HK-2 (cell line): ENCODE results near the gene BPIFA3.

Experiments
- DNase-seq: peaks from one replicate; pipeline ENCODE4 v3.0.0-alpha.2; 2018; ENCODE audit not compliant: unreplicated experiment

The BPIFA3 gene

DNA sequence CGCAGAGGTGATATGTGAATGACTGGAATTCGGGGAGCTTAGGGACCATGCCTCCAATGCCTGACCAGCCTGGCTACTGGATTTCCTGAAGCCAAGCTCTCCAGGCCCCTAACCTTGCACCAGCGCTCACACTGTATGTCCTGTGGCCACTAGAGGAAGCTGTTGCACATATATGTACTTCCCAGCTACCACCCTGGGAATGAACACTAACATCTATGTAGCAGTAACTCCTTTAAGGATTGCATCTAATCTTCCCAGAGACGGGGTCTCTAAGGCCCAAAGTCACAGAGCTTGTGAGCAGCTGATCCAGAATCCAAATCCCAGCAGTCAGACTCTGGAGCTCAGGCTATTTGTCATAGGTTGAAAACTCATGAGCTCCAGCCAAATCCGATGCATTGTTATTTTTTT, 45.5 kb downstream of the BPIFA3 start:
- DNase-seq = peak; percentile 45

DNA sequence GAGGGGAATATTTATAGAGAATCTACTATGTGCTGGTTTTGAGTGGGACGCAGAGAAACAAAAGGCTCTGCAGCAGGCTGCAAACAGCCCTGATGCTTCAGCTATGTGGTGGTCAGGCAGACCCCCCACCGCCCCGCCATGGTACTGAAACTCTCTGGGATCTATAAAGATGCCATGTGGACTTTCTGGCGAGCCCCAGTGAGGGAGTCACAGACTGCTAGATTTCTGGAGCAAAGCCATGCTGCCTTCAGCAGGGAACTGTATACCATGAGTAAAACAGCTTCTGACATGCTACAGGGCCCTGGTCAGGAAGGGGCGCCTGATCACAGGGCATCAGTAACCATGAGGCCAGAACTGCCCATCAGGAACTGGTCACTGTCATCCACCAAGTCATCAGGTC, 46.6 kb downstream of the BPIFA3 start:
- no peak for DNase-seq

DNA sequence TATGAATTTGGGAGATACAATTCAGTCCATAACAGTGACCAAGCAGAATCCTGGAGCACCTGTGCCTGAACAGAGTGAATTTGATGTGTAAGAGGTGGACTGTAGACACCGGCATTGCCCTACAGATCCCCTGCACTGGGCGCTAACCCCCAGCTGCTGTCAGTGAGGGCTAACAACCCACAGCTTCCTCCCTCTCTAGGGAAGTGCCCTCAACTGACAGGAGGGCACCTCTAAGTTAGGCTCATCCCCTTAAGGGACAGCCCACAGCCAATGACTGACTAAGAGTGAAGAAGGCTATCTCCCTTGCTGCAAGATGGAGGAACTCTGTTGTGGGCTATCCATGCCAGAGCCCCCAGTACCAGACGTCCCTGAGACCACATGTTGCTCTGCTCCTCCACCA, 50.5 kb downstream of the BPIFA3 start:
- no peak for DNase-seq

DNA sequence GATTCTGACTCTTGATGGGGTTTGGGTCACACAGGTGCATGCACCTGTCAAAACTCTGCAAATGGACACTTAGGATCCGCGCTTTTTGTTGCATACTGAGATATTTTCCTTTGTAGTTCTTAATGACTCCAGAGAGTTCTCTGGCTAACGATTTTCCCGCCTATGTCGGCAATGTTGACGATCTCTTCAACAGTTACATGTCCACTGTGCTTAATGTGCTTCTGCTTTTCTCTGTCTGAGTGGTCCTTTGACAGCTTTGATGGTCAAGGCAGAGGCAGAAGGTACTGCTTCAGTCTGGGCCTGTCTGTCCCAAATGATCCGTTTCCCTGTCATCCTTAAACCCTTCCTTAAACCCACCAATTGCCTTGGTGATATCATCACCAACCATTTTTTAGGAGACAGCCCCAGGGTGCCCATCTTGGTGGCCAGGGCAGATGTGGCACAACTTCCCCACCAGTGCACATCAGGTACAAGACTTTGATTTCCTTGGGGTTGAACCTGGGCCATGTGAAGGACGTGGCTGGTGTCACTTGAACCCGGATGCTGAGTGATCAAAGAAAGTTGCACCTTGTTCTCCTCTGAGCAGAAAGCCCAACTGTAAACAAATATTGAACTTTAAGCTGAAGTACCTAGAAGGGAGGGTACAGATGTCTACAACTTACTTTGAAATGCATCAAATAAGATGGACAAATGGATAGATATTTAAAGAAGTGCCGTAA, 55.2 kb downstream of the BPIFA3 start:
- no peak for DNase-seq

DNA sequence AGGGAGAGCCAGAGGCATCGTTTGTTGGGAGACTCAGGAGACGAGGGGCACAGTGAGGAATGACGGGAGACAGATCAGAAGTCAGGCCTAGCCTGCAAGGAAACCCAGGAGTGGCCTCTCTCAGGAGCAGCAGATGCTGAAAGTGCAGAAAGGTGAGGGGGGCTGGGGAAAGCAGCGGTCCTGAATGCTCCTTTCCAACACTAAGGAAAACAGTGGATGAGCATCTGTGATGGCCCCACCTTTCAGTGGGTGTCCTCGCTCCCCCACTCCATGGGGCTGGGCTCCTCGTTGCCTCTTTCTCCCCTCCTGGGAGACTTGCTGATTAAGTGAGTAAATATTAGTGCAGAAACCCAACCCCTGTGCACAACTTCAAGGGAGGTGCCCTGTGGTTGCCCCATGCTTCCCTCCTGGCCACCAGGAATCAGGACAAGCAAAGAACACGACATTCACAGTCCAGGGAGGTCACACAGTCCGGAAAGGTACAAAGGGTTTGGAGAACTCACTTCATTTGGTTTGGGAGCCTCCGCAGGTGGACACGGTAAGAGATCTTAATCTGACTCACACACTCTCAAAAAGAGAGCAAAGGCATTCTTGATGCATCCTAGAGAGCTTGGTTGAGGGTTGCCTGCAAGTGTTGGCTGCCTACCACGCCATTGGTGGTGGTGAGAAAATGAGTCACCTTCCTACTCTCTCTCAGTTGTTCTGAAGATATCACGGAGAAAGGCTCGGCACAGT, 56.1 kb downstream of the BPIFA3 start:
- DNase-seq = no peak

DNA sequence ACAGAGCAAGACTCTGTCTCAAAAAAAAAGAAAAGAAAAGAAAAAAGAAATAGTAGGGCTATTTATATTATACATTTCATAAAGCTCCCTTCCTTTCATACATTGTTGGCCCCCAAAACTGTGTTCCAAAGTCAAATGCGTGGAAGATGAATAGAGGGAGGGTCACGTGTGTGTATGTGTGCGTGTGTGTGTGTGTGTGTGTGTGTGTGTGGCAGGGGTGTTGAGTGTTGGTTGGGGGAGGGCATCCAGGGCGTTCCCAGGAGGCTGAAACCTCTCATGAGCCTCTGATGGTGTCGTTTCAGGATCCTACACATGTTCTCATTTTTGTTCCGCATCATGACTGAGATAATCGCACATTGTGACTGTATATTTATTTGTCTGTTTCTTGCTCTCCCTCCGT, 58.1 kb downstream of the BPIFA3 start:
- no peak for DNase-seq

DNA sequence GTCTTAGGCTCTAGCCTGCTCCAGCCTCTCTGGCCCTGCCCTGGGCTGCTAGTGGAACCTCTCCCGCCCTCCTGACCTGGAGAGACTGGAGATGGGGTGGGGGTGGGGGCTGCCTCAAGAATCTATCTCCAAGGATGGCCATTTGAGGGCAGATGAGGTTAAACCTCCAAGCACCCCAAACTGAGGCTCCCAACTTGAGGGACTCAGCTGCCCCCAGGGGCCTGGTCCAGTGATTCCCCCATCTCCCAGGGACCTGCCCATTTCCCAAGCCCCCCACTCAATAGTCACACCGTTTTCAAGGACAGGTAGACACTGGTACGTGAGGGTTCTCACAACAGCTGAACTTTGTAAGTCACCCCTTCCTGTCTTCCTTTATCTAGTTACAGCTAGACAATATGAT, 58.7 kb downstream of the BPIFA3 start:
- DNase-seq = no peak

DNA sequence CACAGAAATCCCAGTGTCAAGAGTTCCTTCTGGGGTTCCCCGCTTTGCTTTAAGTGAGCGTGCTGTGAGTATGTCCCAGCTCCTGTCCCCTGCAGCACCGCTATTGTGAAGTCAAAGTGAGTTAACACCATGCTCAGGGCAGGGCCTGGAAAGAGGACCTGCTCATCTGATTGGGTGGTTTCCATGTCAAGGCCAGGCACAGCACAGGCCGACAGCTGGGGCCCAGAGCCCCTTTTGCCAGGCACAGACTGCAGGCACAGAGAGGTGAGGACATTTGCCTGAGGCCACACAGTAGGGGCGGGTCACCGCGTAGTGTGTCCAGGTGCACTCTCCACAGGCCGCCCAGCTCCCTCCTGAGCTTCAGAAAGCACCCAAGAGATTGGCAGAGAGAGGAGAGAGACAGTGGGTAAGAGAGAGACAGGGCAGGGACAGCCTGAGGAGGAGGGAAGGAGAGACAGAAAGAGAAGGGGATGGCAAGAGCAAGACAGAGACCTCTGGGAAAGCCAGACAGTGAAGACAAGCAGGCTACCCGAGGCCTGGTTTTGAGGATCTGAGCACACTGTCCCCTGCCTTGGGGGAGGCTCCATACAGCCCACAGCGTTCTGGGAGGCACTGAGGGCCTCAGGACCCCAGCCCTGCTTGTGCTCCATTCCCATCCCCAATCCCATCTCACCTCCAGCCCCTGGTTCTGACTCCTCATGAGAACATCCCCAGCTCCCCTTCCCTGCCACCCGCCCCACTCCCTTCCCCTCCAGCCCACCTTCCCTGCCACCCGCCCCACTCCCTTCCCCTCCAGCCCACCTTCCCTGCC, 59.4 kb downstream of the BPIFA3 start:
- DNase-seq = no peak
